Neutrophil (primary cell): ENCODE measurements around the gene TTC24.

Source experiments
- H3K27ac ChIP-seq: fragments of 200-600 bp; sonication (generic); 2 replicates; pipeline ENCODE4 v1.5.1; 2016; ENCODE audit warnings: mild to moderate bottlenecking, moderate library complexity
- H3K27me3 ChIP-seq: fragments of 200-600 bp; sonication (generic); 2 replicates; pipeline ENCODE4 v1.6.0; 2016; ENCODE audit warnings: mild to moderate bottlenecking
- H3K36me3 ChIP-seq: fragments of 200-600 bp; sonication (generic); 2 replicates; pipeline ENCODE4 v1.5.1; 2017
- H3K4me1 ChIP-seq, 2 experiments: fragments of 200-600 bp in 1 of 2; sonication (generic) in 1 of 2; 1 replicate in 1 of 2; 2 replicates in 1 of 2; pipeline versions ENCODE4 v1.5.1 to v1.6.1; 2013 to 2016; ENCODE audit warnings: low read depth in 1 of 2, low read length in 1 of 2, mild to moderate bottlenecking in 1 of 2, moderate library complexity in 1 of 2; ENCODE audit not compliant: control insufficient read depth in 1 of 2, insufficient read depth in 1 of 2
- H3K4me3 ChIP-seq, 2 experiments: fragments of 200-600 bp in 1 of 2; sonication (generic) in 1 of 2; 1 replicate in 1 of 2; 2 replicates in 1 of 2; pipeline ENCODE4 v1.5.1; 2013 to 2016; ENCODE audit warnings: low read depth in 1 of 2, low read length in 1 of 2, mild to moderate bottlenecking in 1 of 2, moderate library complexity in 1 of 2
- H3K9me3 ChIP-seq: fragments of 200-600 bp; sonication (generic); 2 replicates; pipeline ENCODE4 v1.5.1; 2016
- TF ChIP-seq, protein P1 (sequence below): fragments of 200-600 bp; sonication (generic); IDR thresholded peaks from 2 replicates; pipeline ENCODE4 v1.5.1; 2016; ENCODE audit warnings: antibody characterized with exemption

The TTC24 gene

DNA sequence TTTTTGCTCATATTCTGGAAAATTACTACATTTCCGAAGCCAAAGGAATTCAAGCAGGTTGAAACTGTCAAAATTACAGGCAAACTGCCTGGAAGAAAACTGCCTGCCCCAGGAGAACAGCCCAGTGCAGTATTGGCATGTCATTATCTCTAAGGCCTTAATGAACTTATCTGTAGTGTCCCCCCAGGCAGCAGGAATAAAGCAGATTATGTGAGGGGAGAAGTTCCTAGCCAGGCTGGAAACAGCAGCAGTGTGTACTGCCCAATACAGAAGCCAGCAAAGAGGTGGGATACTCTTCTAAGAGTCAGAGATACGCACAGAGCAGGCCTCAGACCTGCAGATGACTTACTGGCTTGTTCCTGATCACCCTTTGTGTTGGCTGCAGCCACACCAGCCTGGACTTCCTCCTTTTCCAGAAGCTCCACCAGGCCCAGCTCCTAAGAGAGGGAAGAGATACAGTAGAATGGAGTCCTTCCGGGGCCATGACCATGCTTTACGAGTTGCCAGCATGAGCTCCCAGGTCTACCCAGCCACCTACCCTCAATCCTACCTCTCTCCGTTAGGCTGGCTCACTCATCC, 18.8 kb upstream of the TTC24 start:
- no peak overlapping the region for H3K4me3 ChIP-seq
- TF ChIP-seq, protein P1, sequence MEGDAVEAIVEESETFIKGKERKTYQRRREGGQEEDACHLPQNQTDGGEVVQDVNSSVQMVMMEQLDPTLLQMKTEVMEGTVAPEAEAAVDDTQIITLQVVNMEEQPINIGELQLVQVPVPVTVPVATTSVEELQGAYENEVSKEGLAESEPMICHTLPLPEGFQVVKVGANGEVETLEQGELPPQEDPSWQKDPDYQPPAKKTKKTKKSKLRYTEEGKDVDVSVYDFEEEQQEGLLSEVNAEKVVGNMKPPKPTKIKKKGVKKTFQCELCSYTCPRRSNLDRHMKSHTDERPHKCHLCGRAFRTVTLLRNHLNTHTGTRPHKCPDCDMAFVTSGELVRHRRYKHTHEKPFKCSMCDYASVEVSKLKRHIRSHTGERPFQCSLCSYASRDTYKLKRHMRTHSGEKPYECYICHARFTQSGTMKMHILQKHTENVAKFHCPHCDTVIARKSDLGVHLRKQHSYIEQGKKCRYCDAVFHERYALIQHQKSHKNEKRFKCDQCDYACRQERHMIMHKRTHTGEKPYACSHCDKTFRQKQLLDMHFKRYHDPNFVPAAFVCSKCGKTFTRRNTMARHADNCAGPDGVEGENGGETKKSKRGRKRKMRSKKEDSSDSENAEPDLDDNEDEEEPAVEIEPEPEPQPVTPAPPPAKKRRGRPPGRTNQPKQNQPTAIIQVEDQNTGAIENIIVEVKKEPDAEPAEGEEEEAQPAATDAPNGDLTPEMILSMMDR = no peak
- H3K27me3 ChIP-seq = no peaks in the 10 kb centered on the region
- no peaks in the 10 kb centered on the region for H3K9me3 ChIP-seq
- no peak overlapping the region for H3K27ac ChIP-seq
- no peaks in the 10 kb centered on the region for H3K4me1 ChIP-seq
- peaks cover 78% of the 10 kb centered on the region for H3K36me3 ChIP-seq

DNA sequence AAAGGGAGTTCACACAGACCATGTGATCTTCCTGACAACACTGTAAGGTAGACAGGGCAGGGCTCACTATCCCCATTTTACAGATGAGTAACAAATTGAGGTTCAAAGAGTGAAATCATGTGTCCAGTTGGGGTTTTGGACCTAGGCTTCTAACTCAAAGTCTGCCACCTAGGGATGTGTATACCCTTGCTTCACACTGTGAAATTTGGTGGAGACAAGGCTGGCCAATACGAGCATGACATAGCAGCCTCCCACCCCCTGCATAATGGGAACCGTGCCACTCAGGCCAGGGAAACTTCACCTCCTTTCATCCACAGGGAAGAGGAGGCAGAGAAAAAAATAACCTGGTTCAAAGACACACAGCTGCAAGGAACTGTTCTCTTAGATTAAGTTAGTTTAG, 14.0 kb upstream of the TTC24 start:
- no peaks in the 10 kb centered on the region for H3K4me1 ChIP-seq
- H3K27ac ChIP-seq = no peak overlapping the region
- H3K36me3 ChIP-seq = peaks cover 75% of the 10 kb centered on the region
- TF ChIP-seq, protein P1 = no peak
- no peaks in the 10 kb centered on the region for H3K27me3 ChIP-seq
- no peaks in the 10 kb centered on the region for H3K9me3 ChIP-seq
- H3K4me3 ChIP-seq = no peak overlapping the region

DNA sequence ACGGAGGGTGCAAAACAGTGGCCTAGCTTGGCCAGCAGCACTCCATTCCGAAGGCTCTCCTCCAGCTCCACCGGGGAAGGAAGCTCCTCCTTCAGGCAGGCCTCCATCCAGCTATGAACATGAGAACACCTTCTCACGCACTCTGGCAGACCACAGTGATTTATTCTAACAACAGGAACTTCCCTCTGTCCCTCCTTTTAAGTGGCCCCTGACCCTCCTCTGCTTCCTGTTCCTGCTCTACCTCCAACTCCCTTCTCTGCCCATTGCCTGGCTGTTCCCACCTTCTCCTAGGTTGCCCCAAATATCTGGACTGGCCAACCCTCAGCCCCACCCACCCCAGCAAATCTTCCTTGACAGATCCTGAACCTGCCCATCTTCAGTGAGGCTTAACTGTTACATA, 13.1 kb upstream of the TTC24 start:
- H3K27me3 ChIP-seq = no peaks in the 10 kb centered on the region
- TF ChIP-seq, protein P1 = no peak
- H3K27ac ChIP-seq = no peak overlapping the region
- H3K9me3 ChIP-seq = no peaks in the 10 kb centered on the region
- no peak overlapping the region for H3K4me3 ChIP-seq
- peaks cover 5 to 6% of the 10 kb centered on the region in 2 experiments for H3K4me1 ChIP-seq
- H3K36me3 ChIP-seq = peaks cover 66% of the 10 kb centered on the region

DNA sequence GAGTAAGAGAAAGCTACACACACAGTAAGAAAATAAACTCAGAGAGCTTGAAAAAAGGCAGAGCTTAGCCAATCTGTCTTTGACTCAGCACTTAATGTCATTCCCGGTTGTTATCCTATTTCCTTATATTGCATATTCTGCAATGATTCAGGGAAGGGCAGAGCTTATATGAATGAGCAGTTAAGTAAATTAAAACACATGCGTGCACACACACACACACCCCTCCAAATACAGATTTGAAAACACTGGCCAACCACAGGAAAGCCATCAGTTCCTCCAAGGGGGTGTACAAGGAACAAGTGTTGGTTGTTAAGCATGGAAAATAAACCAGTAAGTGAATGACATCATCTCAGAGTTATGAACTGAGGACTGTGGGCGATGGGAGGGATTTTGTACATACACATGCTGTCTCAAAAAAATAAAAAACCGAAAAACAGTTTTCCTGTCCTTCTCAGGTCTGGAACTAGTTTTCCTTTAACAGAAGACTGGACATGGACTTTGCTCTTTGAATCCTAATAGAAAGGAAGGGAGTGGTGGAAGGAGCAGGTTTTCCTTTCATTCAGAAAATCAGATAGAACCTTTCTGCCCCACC, 8.2 kb upstream of the TTC24 start:
- TF ChIP-seq, protein P1 = no peak
- no peak overlapping the region for H3K4me3 ChIP-seq
- peaks cover 19 to 20% of the 10 kb centered on the region in 2 experiments for H3K4me1 ChIP-seq
- H3K27me3 ChIP-seq = peaks cover 14% of the 10 kb centered on the region
- H3K36me3 ChIP-seq = peaks cover 17% of the 10 kb centered on the region
- H3K9me3 ChIP-seq = no peaks in the 10 kb centered on the region
- no peak overlapping the region for H3K27ac ChIP-seq

DNA sequence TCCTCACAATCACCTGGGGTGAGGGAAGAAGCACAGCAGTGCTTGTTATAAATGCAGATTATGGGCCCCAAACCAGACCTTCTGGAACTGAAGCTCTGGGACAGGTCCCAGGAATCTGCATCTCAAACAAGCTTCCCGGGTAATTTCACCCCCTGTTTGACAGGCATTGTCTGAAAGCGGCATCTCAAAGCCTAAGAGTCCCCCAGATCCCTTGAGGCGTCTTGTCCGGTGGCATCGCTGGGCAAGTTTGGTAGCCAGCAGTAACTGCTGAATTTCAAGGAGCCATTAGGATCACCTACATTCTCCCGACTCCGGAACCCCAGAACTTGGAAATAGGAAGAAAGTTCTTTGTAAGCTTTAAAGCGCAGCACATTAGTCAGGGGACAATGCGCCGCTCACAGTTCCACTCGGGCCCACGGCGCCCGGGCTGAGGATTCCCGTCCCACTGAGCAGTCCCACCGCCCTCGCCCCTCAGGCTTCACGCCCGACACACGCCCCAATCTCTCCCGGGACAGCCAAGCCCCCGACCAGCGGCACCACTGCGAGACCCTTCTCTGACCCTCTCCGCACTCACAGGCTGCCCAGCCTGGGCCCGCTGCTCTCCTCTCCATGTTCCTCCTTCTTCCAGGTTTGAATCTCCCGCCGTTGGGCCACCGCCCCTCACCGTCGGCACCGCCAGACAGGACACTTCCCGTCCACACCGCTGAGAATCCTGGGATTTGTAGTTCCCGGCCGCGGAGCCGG, 7.4 kb upstream of the TTC24 start, which contains the start of gene IQGAP3:
Gene IQGAP3, minus strand, starts transcription at position 647 of the 744 bp plus-strand sequence. Its CDS starts 36 bp downstream, at position 611.
- TF ChIP-seq, protein P1 = no peak
- H3K36me3 ChIP-seq = peaks cover 13% of the 10 kb centered on the region
- peaks cover 19 to 20% of the 10 kb centered on the region in 2 experiments for H3K4me1 ChIP-seq
- H3K27me3 ChIP-seq = peaks cover 14% of the 10 kb centered on the region
- H3K4me3 ChIP-seq = peak within 1 kb of the TSS; percentile 24 to 42
- no peaks in the 10 kb centered on the region for H3K9me3 ChIP-seq
- no peak within 1 kb of the TSS for H3K27ac ChIP-seq
